Transverse colon (tissue), 4 donors: Measurements from ENCODE around the gene CENPVL3. TPM values are rescaled to one million over a fixed set of nuclear protein-coding genes. Genes with fewer than 3 reads are reported as not detected.

Experiments
- DNase-seq: peaks from one replicate; pipeline ENCODE4 v3.0.0-alpha.2; 2019
- H3K27ac ChIP-seq, 4 donors: fragments of 200-600 bp; sonication (generic); 2 replicates each; pipeline ENCODE4 v1.5.1; 2016 to 2018; ENCODE audit warnings: inconsistent platforms in 4 of 4
- H3K27me3 ChIP-seq: fragments of 200-600 bp; sonication (generic); 2 replicates; pipeline ENCODE4 v1.5.1; 2017; ENCODE audit warnings: inconsistent platforms
- H3K36me3 ChIP-seq, 4 donors: fragments of 200-600 bp; sonication (generic); 2 replicates each; pipeline ENCODE4 v1.5.1; 2017 to 2019; ENCODE audit warnings: inconsistent platforms in 4 of 4
- H3K4me1 ChIP-seq, 4 donors: fragments of 200-600 bp; sonication (generic); 2 replicates each; pipeline ENCODE4 v1.5.1; 2017 to 2020; ENCODE audit warnings: inconsistent platforms in 4 of 4
- H3K4me3 ChIP-seq, 4 donors: fragments of 200-600 bp; sonication (generic); 1 replicate in 1 of 4; 2 replicates in 3 of 4; pipeline versions ENCODE4 v1.5.1 to v1.6.1; 2017 to 2019; ENCODE audit warnings: inconsistent platforms in 4 of 4
- H3K9me3 ChIP-seq, 2 donors: fragments of 200-600 bp; sonication (generic); 2 replicates each; pipeline ENCODE4 v1.5.1; 2017 to 2019; ENCODE audit warnings: inconsistent platforms in 2 of 2
- CTCF ChIP-seq, 5 experiments: fragments of 200-600 bp in 3 of 5; fragments of 450-650 bp in 2 of 5; sonication (generic) in 3 of 5; IDR thresholded peaks; 1 replicate in 2 of 5; 2 replicates in 3 of 5; pipeline ENCODE4 v1.5.1; 2016 to 2017; ENCODE audit warnings: antibody characterized with exemption in 5 of 5, inconsistent platforms in 3 of 5, mild to moderate bottlenecking in 2 of 5, moderate library complexity in 1 of 5
- EP300 ChIP-seq: sonication (generic); formaldehyde crosslinking; IDR thresholded peaks from one replicate; pipeline ENCODE4 v1.6.1; 2017; ENCODE audit warnings: antibody characterized with exemption, low read depth
- POLR2A ChIP-seq: fragments of 450-650 bp; IDR thresholded peaks from one replicate; pipeline ENCODE4 v1.6.1; 2016; ENCODE audit warnings: antibody characterized with exemption, mild to moderate bottlenecking, moderate library complexity
- POLR2AphosphoS5 ChIP-seq, 3 donors: sonication (generic); formaldehyde crosslinking; IDR thresholded peaks; one replicate each; pipeline ENCODE4 v1.6.1; 2016; ENCODE audit warnings: antibody characterized with exemption in 3 of 3
- WGBS, 2 donors: methylation state at CpG; one replicate each; pipeline ENCODE4 v1.1.5; 2018; ENCODE audit warnings: low coverage in 1 of 2; 5-methylcytosine and 5-hydroxymethylcytosine counted together
- in situ Hi-C, 4 donors: fragments of 200-750 bp; cut with MboI; loops; one replicate each; pipeline versions ENCODE4 v1.15.0 to v1.15.1; 2017; ENCODE audit warnings: low sequenced_read_pairs in 3 of 4, low pct_ligation_motif_present in 1 of 4, low pct_unique_long_range_greater_than_20kb in 1 of 4
- intact Hi-C: fragments of 100-400 bp; cut with DNase I; formaldehyde crosslinking; loops from one replicate; pipeline ENCODE4 v1.15.1; 2023; ENCODE audit warnings: low total_unique reads
- total RNA-seq, 4 donors: library from RNA; depleted of rRNA; stranded (reverse); fragments of >200 nt; gene quantifications; one replicate each; pipeline ENCODE4 v1.1.0, GENCODE V29; 2016

CENPVL3 gene
- total RNA-seq, 4 donors from 2014 or later = not detected

DNA sequence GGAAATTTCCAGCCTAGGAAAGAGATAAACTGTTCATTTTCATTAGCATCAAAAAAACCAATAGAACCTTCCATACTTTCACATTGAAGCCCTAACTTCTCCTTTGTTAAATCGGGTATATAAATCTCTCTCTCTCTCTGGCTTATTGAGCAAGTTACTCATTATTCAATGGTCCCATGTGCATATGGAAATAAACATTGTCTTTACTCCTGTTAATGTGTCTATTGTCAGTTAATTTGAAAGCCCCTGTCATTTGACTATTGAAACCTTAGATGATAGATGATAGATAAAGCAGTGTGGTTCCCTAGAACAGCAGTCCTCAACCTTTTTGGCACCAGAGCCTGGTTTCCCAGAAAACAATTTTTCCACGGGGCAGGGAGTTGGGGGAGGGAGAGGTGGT is 46.8 kb downstream of the CENPVL3 start:
- no peaks in the 10 kb centered on the region for H3K36me3 ChIP-seq
- intact Hi-C loops = no loop called here
- DNase-seq = no peak
- no peak overlapping the region for H3K4me3 ChIP-seq
- 50% methylated on average over 2 of the region's 2 CpGs; no CpG with 5 or more reads in 1 of the 2 donors for WGBS, 2 donors
- H3K9me3 ChIP-seq = no peaks in the 10 kb centered on the region
- H3K4me1 ChIP-seq = no peaks in the 10 kb centered on the region
- H3K27me3 ChIP-seq = no peaks in the 10 kb centered on the region
- no peak overlapping the region for H3K27ac ChIP-seq
- no peak for TF ChIP-seq CTCF (IDR thresholded peaks at IDR 0.05)
- TF ChIP-seq EP300 = no peak
- in situ Hi-C loops = no loop called here

- TF ChIP-seq POLR2A = no peak
- no peak for TF ChIP-seq EP300
- no peak for TF ChIP-seq POLR2AphosphoS5 (IDR thresholded peaks at IDR 0.05)
- TF ChIP-seq CTCF (IDR thresholded peaks at IDR 0.05) = no peak
- no peaks in the 10 kb centered on the region for H3K4me1 ChIP-seq
- H3K9me3 ChIP-seq = no peaks in the 10 kb centered on the region
- no peaks in the 10 kb centered on the region for H3K27me3 ChIP-seq
- 86 to 87% methylated on average over 3 of the region's 3 CpGs for WGBS, 2 donors
- intact Hi-C loops = no loop called here
- H3K4me3 ChIP-seq = no peak overlapping the region
- H3K27ac ChIP-seq = no peak overlapping the region
- in situ Hi-C loops = no loop called here
- no peak for DNase-seq
- H3K36me3 ChIP-seq = no peaks in the 10 kb centered on the region
Measured at GRCh38 chrX:51569561-51569960, 49.2 kb downstream of the CENPVL3 start.

DNA sequence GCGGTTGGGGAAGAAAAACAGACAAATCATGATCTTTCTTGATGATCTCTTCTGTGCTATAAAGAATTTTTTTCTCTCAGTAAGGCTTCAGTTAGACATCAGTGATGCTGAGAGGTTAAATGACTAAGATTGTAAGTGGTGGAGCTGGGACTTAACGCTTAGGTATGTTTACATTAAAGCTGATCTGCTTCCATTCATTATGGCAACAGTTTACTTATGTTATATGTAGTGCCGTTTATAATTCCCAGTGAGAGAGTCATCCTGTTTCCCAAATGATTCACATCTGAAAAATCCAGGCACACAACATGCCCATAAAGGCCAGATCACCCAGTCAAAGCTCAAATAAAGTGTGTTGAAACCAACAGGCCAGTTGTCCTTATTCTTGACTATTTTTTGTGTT is 50.1 kb downstream of the CENPVL3 start:
- TF ChIP-seq POLR2AphosphoS5 (IDR thresholded peaks at IDR 0.05) (no peak), CTCF (IDR thresholded peaks at IDR 0.05) (no peak), EP300 (no peak), POLR2A (no peak)
- H3K4me3 ChIP-seq = no peak overlapping the region

More for the DNA sequence above, 50.1 kb downstream of the CENPVL3 start:
- Histone ChIP-seq H3K27ac (no peak overlapping the region), H3K27me3 (no peaks in the 10 kb centered on the region), H3K9me3 (no peaks in the 10 kb centered on the region), H3K36me3 (no peaks in the 10 kb centered on the region), H3K4me1 (no peaks in the 10 kb centered on the region)
- 50 to 52% methylated on average over 1 to 3 of the region's 3 CpGs for WGBS, 2 donors
- no peak for DNase-seq
- in situ Hi-C loops (no loop called here), intact Hi-C loops (no loop called here)

Other genes starting within 250 kb of the CENPVL3 start
- 1 to 10 TPM in 1 of 4 donors, under 1 TPM in 2, not detected in 1; 0.68 to 1.4 (median 0.80) TPM for gene NUDT11, start 122.3 kb downstream of the CENPVL3 start, total RNA-seq
- not detected for gene CENPVL2, start 63.9 kb upstream of the CENPVL3 start, total RNA-seq
- not detected for gene CENPVL1, start 91.6 kb upstream of the CENPVL3 start, total RNA-seq
- 10 to 100 TPM in 1 of 4 donors, 1 to 10 TPM in 3; 2.6 to 10.1 (median 4.3) TPM for gene GSPT2, start 124.5 kb upstream of the CENPVL3 start, total RNA-seq